K562 (cell line): Measurements from ENCODE around the gene ST6GAL1. TPM values are rescaled to one million over a fixed set of nuclear protein-coding genes. Genes with fewer than 3 reads are reported as not detected.

Experiments
- CHCHD3 ChIP-seq: fragments of 250-450 bp; sonication (Bioruptor Pico); IDR thresholded peaks from 2 replicates; pipeline ENCODE4 v2.1.2; 2022; ENCODE audit warnings: mild to moderate bottlenecking
- DMBX1 ChIP-seq: fragments of 250-450 bp; sonication (Bioruptor Pico); IDR thresholded peaks from 2 replicates; pipeline ENCODE4 v1.8.0; 2022; ENCODE audit warnings: inconsistent platforms, mild to moderate bottlenecking, moderate library complexity, borderline replicate concordance
- EGR1 ChIP-seq: fragments of 450-650 bp; conservative IDR thresholded peaks from 2 replicates; pipeline ENCODE4 v1.6.1; 2017; ENCODE audit warnings: mild to moderate bottlenecking
- EP400 ChIP-seq: fragments of 450-650 bp; IDR thresholded peaks from 2 replicates; pipeline ENCODE4 v1.6.1; 2017; ENCODE audit warnings: antibody characterized with exemption, mild to moderate bottlenecking, moderate library complexity
- FOXJ2 ChIP-seq: fragments of 200-800 bp; sonication (Bioruptor generic); IDR thresholded peaks from 2 replicates; pipeline ENCODE4 v1.6.1; 2016; ENCODE audit warnings: missing genetic modification characterization, missing compliant biosample characterization
- HBP1 ChIP-seq: fragments of 450-650 bp; formaldehyde crosslinking; IDR thresholded peaks from 2 replicates; pipeline ENCODE4 v1.4.0; 2022; ENCODE audit warnings: missing genetic modification characterization
- HDAC1 ChIP-seq, 2 experiments: fragments of 450-650 bp; IDR thresholded peaks; 2 replicates each; pipeline ENCODE4 v1.6.1; 2016 to 2017; ENCODE audit warnings: inconsistent platforms in 1 of 2, mild to moderate bottlenecking in 1 of 2, moderate library complexity in 1 of 2
- HMG20B ChIP-seq: fragments of 250-450 bp; sonication (Bioruptor Pico); IDR thresholded peaks from 2 replicates; pipeline ENCODE4 v1.5.0; 2021; ENCODE audit warnings: mild to moderate bottlenecking
- NR4A1 ChIP-seq, 2 experiments: fragments of 250-450 bp in 1 of 2; fragments of 450-650 bp in 1 of 2; sonication (Bioruptor Pico) in 1 of 2; IDR thresholded peaks; 2 replicates each; pipeline versions ENCODE4 v1.4.0 to v1.6.1; 2016 to 2020; ENCODE audit warnings: mild to moderate bottlenecking in 2 of 2, missing compliant biosample characterization in 1 of 2, missing genetic modification characterization in 1 of 2, moderate library complexity in 1 of 2
- PHB ChIP-seq: fragments of 250-450 bp; sonication (Bioruptor Pico); IDR thresholded peaks from 2 replicates; pipeline ENCODE4 v1.5.0; 2021
- POLR2A ChIP-seq: fragments of 450-650 bp; conservative IDR thresholded peaks from 2 replicates; pipeline ENCODE4 v1.6.1; 2016
- PRDM10 ChIP-seq: fragments of 450-650 bp; IDR thresholded peaks from 2 replicates; pipeline ENCODE4 v1.6.1; 2018; ENCODE audit not compliant: partially characterized antibody
- RBFOX2 ChIP-seq: fragments of 200-400 bp; formaldehyde crosslinking; IDR thresholded peaks from 2 replicates; pipeline ENCODE4 v1.6.1; 2017; ENCODE audit warnings: low read depth, mild to moderate bottlenecking, low read length, moderate library complexity
- SMARCB1 ChIP-seq: IDR thresholded peaks from 2 replicates; pipeline ENCODE4 v1.6.1; 2011; ENCODE audit warnings: improper control_type of control experiment, low read depth; ENCODE audit not compliant: insufficient read length
- ZNF134 ChIP-seq: fragments of 250-450 bp; sonication (Bioruptor Pico); conservative IDR thresholded peaks from 2 replicates; pipeline ENCODE4 v1.4.0; 2020
- ZNF280A ChIP-seq: fragments of 450-650 bp; IDR thresholded peaks from 2 replicates; pipeline ENCODE4 v1.6.1; 2018; ENCODE audit warnings: mild to moderate bottlenecking, low read depth; ENCODE audit not compliant: partially characterized antibody
- ZNF592 ChIP-seq: fragments of 450-650 bp; IDR thresholded peaks from 2 replicates; pipeline ENCODE4 v1.6.1; 2017; ENCODE audit warnings: antibody characterized with exemption, mild to moderate bottlenecking
- polyA plus RNA-seq, 8 experiments: library from polyadenylated mRNA; depleted of rRNA in 4 of 8; stranded (reverse) in 5 of 8; unstranded in 3 of 8; fragments of >200 nt; fragmentation: Nextera tagmentation in 2 of 8; fragmentation: Illumina TruSeq in 1 of 8; extraction: Ambion mirVana in 2 of 8; extraction: Trizol in 1 of 8; gene quantifications; 2 replicates each; pipeline versions ENCODE4 v1.2.1 to v1.2.3, GENCODE V29; 2011 to 2014; ENCODE audit warnings: inconsistent platforms in 1 of 8, missing spikeins in 1 of 8
- total RNA-seq, 7 experiments: library from RNA; depleted of rRNA in 6 of 7; stranded (reverse); fragments of >200 nt in 6 of 7; fragmentation: Illumina TruSeq in 2 of 7; extraction: Trizol in 2 of 7; gene quantifications; 2 replicates each; pipeline versions ENCODE4 v1.2.1 to v1.2.3, GENCODE V29; 2011 to 2021; ENCODE audit warnings: low replicate concordance in 1 of 7

Gene ST6GAL1
- total and polyA plus RNA-seq, 9 of the 15 experiments (the other 6 are each of a cell fraction or from before 2014, with no cell fraction given) = 31.9 to 145 (median 71.0) TPM

- TF ChIP-seq ZNF280A (no peak), HDAC1 (IDR thresholded peaks at IDR 0.05) (peak in 1 of 2 experiments; percentile 58; a peak in 2 of 4 replicates), DMBX1 (no peak), CHCHD3 (no peak), PRDM10 (peak; percentile 71), ZNF134 (no peak), ZNF592 (no peak), HBP1 (CRISPR knock-in tag) (no peak), RBFOX2 (peak; percentile 92), NR4A1 (CRISPR knock-in tag; IDR thresholded peaks at IDR 0.05) (no peak), NR4A1 (tag; IDR thresholded peaks at IDR 0.05) (peak; percentile 48; the same call in 1 of the 2 replicates), SMARCB1 (no peak), EP400 (peak; percentile 70), POLR2A (peak; percentile 63), EGR1 (peak; percentile 76), PHB (CRISPR knock-in tag) (no peak), FOXJ2 (no peak), HMG20B (no peak)
Measured at GRCh38 chr3:186930641-186931531, 560 bp downstream of the ST6GAL1 start (continued).
